GM12801 (cell line): ENCODE results near the gene RTN4R.

Experiments used
- TF ChIP-seq, protein P1 (sequence below): IDR thresholded peaks from one replicate; pipeline ENCODE4 v1.5.1; 2011; ENCODE audit warnings: control low read depth; ENCODE audit not compliant: insufficient read length; ENCODE audit errors: extremely low read depth

The RTN4R gene

DNA sequence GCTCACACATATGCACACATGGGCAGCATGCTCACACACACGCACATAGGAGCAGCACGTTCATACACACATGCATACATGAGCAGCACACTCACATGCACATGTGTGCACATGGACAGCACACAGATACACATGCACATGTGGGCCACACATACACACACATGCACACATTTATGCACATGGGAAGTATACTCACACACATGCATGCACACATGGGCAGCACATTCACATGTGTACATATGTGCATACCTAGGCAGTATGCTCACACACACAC is 42.5 kb downstream of the RTN4R start:
- TF ChIP-seq, protein P1, sequence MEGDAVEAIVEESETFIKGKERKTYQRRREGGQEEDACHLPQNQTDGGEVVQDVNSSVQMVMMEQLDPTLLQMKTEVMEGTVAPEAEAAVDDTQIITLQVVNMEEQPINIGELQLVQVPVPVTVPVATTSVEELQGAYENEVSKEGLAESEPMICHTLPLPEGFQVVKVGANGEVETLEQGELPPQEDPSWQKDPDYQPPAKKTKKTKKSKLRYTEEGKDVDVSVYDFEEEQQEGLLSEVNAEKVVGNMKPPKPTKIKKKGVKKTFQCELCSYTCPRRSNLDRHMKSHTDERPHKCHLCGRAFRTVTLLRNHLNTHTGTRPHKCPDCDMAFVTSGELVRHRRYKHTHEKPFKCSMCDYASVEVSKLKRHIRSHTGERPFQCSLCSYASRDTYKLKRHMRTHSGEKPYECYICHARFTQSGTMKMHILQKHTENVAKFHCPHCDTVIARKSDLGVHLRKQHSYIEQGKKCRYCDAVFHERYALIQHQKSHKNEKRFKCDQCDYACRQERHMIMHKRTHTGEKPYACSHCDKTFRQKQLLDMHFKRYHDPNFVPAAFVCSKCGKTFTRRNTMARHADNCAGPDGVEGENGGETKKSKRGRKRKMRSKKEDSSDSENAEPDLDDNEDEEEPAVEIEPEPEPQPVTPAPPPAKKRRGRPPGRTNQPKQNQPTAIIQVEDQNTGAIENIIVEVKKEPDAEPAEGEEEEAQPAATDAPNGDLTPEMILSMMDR, result no peak

DNA sequence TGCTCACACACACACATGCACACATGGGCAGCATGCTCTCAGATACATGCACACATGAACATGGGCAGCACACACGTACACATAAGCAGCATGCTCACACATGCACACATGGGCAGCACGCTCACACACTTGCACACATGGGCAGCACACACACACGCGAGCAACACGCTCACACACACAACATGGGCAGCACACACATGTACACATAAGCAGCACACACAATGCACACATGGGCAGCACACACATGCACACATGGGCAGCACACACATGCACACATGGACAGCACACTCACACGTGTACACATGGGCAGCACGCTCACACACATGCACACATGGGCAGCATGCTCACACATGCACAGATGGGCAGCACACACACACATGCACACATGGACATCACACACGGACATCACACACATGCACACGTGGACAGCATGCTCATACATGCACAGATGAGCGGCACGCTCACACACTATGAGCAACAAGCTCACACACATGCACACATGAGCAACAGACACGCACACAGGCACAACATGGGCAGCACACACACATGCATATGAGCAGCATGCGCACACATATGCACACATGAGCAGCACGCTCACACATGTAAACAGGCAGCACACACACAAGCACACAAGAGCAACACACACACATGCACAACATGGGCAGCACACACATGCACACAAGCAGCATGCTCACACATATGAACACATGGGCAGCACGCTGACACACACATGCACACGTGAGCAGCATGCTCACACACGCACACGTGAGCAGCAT is 43.0 kb downstream of the RTN4R start:
- TF ChIP-seq, protein P1, result no peak

DNA sequence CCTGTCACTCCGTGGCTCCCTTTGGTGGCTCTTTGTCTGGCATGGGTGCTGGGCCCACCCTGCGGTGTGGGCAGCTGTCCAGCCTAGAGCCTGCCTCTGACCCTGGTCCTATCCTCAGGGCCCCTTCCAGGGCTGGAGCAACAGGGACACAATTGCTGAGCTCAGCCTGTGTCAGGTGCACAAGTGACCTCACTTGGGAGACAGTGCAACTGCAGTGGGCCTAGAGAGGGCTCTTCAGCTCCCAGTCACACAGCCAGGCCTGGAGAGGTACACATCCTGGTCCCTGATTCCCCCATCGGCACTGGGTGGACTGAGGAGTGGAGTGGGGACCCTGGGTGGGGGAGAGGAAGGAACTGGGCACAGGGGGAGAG is 43.9 kb downstream of the RTN4R start:
- TF ChIP-seq, protein P1, result no peak

DNA sequence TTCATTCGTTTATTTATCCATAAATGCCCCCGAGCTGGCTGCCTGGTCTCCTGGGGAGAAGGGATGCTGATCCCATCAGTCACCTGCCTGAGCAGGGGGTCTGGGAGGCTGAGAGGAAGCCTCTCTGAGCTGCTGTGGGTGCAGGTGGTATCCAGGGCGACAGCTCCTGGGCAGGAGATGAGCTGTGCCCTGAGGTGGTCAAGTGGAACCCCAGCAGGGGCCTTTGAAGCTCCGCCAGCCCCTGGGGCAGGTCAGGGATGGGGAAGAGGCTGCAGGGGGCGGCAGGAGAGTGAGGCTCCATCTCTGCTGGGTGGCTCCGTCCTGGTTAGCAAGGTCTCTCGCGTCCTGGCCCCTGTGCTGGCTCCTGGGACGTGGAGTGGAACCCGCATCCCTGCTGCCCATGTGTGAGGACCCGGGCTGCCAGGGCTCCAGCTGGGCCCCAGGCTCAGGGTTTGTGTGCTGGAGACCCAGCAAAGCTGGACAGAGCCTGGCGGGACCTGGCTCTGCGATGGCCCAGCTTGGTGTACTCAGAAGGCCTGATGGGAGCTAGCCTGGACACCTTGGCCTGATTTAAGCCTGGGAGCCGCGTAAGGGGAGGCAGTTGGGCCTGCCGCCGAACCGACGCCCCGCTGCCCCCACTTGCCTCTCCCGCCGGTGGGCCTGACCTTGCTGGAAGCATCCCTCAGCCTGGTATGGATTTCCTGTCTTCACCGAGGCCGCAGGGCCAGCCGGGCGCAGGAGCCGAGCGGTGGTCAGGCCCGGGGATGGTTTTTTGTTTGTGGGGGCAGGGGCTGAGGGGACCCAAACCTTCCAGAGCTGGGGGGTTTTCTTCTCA is 44.5 kb downstream of the RTN4R start:
- TF ChIP-seq, protein P1, result no peak

DNA sequence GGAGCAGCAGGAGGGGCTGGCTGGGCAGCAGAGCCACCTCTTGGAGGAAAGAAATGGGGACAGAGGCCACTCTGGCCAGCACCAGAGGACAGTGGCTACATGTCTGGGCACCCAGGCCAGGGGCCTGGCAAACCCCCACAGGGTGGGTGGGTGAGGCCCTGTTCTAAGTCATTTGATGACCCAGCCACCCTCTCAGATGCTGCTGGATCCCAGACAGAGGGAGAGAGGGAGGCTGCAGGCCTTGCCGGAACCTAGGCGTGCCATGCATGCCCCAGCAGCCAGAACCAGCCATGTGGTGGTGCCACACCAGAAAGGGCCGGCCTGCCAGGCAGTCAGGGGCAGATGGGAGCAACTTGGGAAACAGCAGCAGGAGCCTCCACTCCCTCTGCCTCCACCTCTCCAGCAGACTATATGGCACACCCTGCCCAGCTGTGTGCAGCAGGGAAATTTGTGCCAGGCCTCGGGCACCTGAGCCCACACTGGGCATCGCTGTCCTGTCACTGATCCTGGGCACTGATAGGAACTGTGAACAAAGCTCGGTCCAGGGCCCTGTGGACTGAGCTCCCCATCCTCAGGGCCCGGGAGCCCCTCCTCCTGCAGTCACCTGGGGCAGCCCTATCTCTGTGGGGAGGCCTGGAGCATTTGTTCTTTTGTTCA is 45.2 kb downstream of the RTN4R start:
- TF ChIP-seq, protein P1, result no peak

DNA sequence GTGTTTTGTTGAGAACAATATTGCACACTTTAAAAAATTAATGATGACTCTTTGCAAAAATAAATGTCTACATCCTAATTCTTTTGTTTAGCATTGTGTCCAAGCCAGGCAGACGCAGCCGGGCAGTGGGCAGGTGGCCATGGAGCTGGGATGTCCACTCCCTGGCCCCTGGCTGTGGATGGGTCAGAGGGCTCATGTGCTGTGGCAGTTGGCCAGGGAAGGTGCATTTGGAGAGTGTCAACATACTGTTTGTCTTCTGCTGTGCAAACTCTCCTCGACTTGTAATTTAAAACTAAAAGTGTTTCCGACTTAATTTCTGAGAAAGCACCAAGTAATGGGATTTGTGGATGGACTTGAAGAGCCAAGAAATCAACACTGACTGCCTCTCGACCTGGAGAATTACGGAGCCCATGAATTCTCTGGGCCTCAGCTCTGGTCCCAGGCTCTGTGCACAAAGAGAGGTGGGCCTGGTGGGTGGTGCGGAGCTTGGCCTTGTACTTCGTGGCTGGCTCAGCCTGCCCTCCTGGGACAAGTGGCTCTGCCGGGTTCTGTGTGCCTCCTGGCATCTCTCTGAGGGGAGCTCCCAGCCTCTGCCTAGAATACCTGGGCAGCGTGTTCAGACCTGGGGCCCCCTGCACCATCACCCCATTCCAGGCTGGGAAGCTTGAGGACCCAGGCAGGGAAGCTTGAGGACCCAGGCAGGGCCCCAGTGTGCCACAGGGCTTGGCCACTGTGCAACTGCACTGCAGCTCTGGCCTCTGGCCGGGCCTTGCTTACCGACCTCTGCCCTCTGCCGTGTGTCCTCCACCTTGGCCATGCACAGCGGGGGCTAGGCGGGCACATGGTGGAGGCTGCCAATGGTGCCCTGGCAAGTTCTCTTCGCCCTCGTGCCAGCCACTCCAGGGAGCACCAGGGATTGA is 46.4 kb downstream of the RTN4R start:
- TF ChIP-seq, protein P1, result no peak
